Smooth muscle cell (in vitro differentiated cells): ENCODE measurements around the gene KRT23. TPM values are rescaled to one million over a fixed set of nuclear protein-coding genes. Genes with fewer than 3 reads are reported as not detected.

ENCODE experiments used
- DNase-seq: peaks from one replicate; lab custom pipeline; 2025; ENCODE audit not compliant: unreplicated experiment; lab: John Stamatoyannopoulos, UW
- H2AFZ ChIP-seq: fragments of 200-600 bp; sonication (generic); 2 replicates; pipeline ENCODE4 v1.6.0; 2016; ENCODE audit warnings: antibody characterized with exemption, low read depth, mild to moderate bottlenecking
- H3F3A ChIP-seq: fragments of 200-600 bp; sonication (generic); 2 replicates; pipeline ENCODE4 v1.6.0; 2017; ENCODE audit warnings: antibody characterized with exemption, low read depth
- H3K27ac ChIP-seq: fragments of 200-600 bp; sonication (generic); 2 replicates; pipeline ENCODE4 v1.5.1; 2016; ENCODE audit warnings: low read depth, mild to moderate bottlenecking
- H3K27me3 ChIP-seq: fragments of 200-600 bp; sonication (generic); 2 replicates; pipeline ENCODE4 v1.6.1; 2016; ENCODE audit warnings: low read depth, mild to moderate bottlenecking
- H3K36me3 ChIP-seq: fragments of 200-600 bp; sonication (generic); 2 replicates; pipeline ENCODE4 v1.5.1; 2016; ENCODE audit warnings: low read depth
- H3K4me1 ChIP-seq: fragments of 200-600 bp; sonication (generic); 2 replicates; pipeline ENCODE4 v1.5.1; 2016; ENCODE audit warnings: low read depth
- H3K4me2 ChIP-seq: fragments of 200-600 bp; sonication (generic); 2 replicates; pipeline ENCODE4 v1.6.0; 2016; ENCODE audit warnings: mild to moderate bottlenecking
- H3K4me3 ChIP-seq: fragments of 200-600 bp; sonication (generic); 2 replicates; pipeline ENCODE4 v1.5.1; 2016; ENCODE audit warnings: mild to moderate bottlenecking
- H3K79me2 ChIP-seq: fragments of 200-600 bp; sonication (generic); 2 replicates; pipeline ENCODE4 v1.6.0; 2016; ENCODE audit warnings: low read depth, mild to moderate bottlenecking
- H3K9ac ChIP-seq: fragments of 200-600 bp; sonication (generic); 2 replicates; pipeline ENCODE4 v1.6.0; 2016; ENCODE audit warnings: low read depth
- H3K9me3 ChIP-seq: fragments of 200-600 bp; sonication (generic); replicated peaks from 2 replicates; pipeline ENCODE4 v1.5.1; 2016; ENCODE audit warnings: low read depth
- H4K20me1 ChIP-seq: fragments of 200-600 bp; sonication (generic); 2 replicates; pipeline ENCODE4 v1.6.0; 2016; ENCODE audit warnings: low read depth
- CTCF ChIP-seq: fragments of 200-600 bp; sonication (generic); IDR thresholded peaks from 2 replicates; pipeline ENCODE4 v1.5.1; 2017; ENCODE audit warnings: borderline replicate concordance, mild to moderate bottlenecking, antibody characterized with exemption; ENCODE audit not compliant: insufficient read depth, poor library complexity, severe bottlenecking
- WGBS: methylation state at CpG from one replicate; pipeline ENCODE4 v1.1.7; 2016; ENCODE audit warnings: low lambda C conversion rate; 5-methylcytosine and 5-hydroxymethylcytosine counted together
- polyA plus RNA-seq: library from polyadenylated mRNA; unstranded; fragments of >200 nt; fragmentation: Nextera tagmentation; extraction: Ambion mirVana; gene quantifications from 2 replicates; pipeline ENCODE4 v1.2.1, GENCODE V29; 2016
- total RNA-seq: library from RNA; depleted of rRNA; stranded (reverse); fragments of >200 nt; gene quantifications from 2 replicates; pipeline ENCODE4 v1.2.3, GENCODE V29; 2014

The KRT23 gene
- total and polyA plus RNA-seq, 2 experiments from 2014 or later, result 14.4 to 46.3 TPM

GRCh38 chr17:40962059-40962561 is 24.7 kb upstream of the KRT23 start:
- 93% methylated on average over 4 of the region's 4 CpGs for WGBS
- no peak for TF ChIP-seq CTCF
- no peak overlapping the region for H2AFZ ChIP-seq
- no peak overlapping the region for H3K4me3 ChIP-seq
- no peaks in the 10 kb centered on the region for H3K9me3 ChIP-seq
- H3K36me3 ChIP-seq, result no peaks in the 10 kb centered on the region
- H3K27me3 ChIP-seq, result no peaks in the 10 kb centered on the region
- peaks cover 4% of the 10 kb centered on the region for H3F3A ChIP-seq
- H3K4me1 ChIP-seq, result peaks cover 10% of the 10 kb centered on the region
- no peak for DNase-seq
- no peaks in the 10 kb centered on the region for H3K79me2 ChIP-seq
- no peaks in the 10 kb centered on the region for H4K20me1 ChIP-seq
- H3K27ac ChIP-seq, result no peak overlapping the region
- no peak overlapping the region for H3K4me2 ChIP-seq
- no peak overlapping the region for H3K9ac ChIP-seq

GRCh38 chr17:40961591-40961990 is 24.1 kb upstream of the KRT23 start:
- H3K9me3 ChIP-seq, result no peaks in the 10 kb centered on the region
- H3K36me3 ChIP-seq, result no peaks in the 10 kb centered on the region
- peaks cover 15% of the 10 kb centered on the region for H3K4me1 ChIP-seq
- no peak overlapping the region for H3K4me3 ChIP-seq
- WGBS, result 97% methylated on average over 1 of the region's 1 CpG
- no peak overlapping the region for H3K27ac ChIP-seq
- no peaks in the 10 kb centered on the region for H4K20me1 ChIP-seq
- TF ChIP-seq CTCF, result no peak
- H3K79me2 ChIP-seq, result no peaks in the 10 kb centered on the region
- DNase-seq, result no peak
- no peak overlapping the region for H3K9ac ChIP-seq
- no peak overlapping the region for H2AFZ ChIP-seq
- no peak overlapping the region for H3K4me2 ChIP-seq
- no peaks in the 10 kb centered on the region for H3K27me3 ChIP-seq
- peaks cover 6% of the 10 kb centered on the region for H3F3A ChIP-seq

- H3K27ac ChIP-seq, result no peak overlapping the region
- peaks cover 6% of the 10 kb centered on the region for H3F3A ChIP-seq
- H3K4me2 ChIP-seq, result peak overlapping the region; percentile 16
- 59% methylated on average over 10 of the region's 10 CpGs for WGBS
- TF ChIP-seq CTCF, result no peak
- H3K9me3 ChIP-seq, result no peaks in the 10 kb centered on the region
- no peak for DNase-seq
- no peaks in the 10 kb centered on the region for H4K20me1 ChIP-seq
- no peak overlapping the region for H2AFZ ChIP-seq
- no peaks in the 10 kb centered on the region for H3K79me2 ChIP-seq
- no peak overlapping the region for H3K9ac ChIP-seq
- no peaks in the 10 kb centered on the region for H3K36me3 ChIP-seq
- H3K4me1 ChIP-seq, result peaks cover 15% of the 10 kb centered on the region
- no peaks in the 10 kb centered on the region for H3K27me3 ChIP-seq
- no peak overlapping the region for H3K4me3 ChIP-seq
Measured at GRCh38 chr17:40960144-40960543, 22.7 kb upstream of the KRT23 start.
